Measurements from ENCODE around the gene CIDEA. TPM values are rescaled to one million over a fixed set of nuclear protein-coding genes. Genes with fewer than 3 reads are reported as not detected.

Gene CIDEA
- total RNA-seq, 4 donors from 2014 or later = not detected

DNA sequence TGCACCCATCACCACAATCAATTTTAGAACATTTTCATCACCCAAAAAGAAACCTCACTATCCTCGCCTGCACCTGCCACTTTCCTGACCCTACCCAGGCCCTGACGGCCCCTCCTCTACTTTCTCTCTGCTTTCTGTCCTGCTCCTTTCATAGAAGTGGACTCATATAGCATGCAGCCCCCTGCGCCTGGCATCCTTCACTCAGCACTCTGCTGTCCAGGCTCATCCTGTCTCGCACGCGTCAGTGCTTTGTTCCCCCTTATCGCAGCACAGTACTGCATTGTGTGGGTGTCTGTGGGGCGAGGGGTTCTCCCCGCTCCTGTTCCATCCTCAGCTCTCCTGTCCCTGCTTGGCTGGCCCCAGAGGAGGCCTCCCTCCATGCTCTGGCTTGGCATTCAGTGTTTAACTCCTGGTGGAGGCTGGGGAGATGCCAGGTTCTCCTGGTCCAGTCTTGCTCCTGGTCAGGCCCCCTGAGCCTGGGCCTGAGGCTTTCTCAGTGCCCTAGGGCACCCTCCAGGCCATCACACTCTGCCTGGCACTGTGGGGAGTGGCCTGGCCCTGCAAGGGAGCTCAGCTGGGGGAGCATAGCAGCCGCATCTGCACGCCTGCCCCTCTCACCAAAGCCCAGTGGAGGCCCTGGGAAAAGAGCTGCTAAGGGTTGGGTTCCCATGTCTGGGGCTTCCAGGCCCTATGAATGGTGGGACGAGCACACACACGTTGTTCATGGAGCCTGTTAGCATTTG lies 47.3 kb downstream of the CIDEA start:
- 83% methylated on average over 11 of the region's 13 CpGs for WGBS
- no peak for DNase-seq (ENCODE audit: extremely low spot score)
- intact Hi-C loops (cut with DNase I) = loop anchor here (10.0 kb wide), 1 partner anchor 643 kb away; the partner anchor contains the start of gene SEH1L

DNA sequence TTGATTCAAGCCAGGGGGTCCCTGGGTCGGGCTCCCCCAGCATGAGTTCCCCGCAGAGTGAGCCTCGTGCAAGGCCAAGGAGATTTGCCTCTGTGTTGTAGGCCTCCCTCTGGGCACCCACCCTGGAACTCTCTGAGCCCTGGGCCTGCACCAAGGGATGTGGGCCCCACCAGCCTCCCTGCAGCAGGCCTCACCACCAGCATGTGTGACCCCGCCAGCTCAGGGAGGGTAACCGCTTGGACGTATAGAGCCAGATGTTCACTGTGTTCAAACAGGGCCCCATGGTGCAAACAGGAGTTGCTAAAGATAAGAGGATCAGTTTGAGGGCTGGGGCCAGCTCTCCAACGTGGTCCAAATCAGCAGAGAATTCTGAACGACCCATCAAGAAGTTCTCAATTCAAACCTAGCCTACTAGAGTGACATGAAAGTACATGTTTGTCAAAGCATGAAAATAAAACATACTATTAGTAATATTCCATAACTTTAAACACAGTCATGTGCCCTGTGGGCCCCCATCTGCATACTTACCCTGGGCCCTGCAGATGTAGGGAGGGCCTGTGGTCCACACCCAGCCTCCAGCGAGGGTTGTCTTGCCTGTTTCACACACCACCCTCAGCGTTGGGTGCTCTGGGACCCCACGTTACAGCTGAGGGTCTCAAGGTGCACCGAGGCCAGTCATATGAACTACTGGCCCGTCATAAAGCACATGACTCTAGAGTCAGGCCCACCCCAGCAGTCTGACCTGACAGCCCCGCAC lies 48.4 kb downstream of the CIDEA start:
- H3K27me3 ChIP-seq = no peaks in the 10 kb centered on the region
- intact Hi-C loops (cut with DNase I) = loop anchor here (10.0 kb wide), 1 partner anchor 642 kb away; the partner anchor contains the start of gene SEH1L
- H3K4me3 ChIP-seq = no peak overlapping the region
- DNase-seq (ENCODE audit: extremely low spot score) = no peak
- H3K4me1 ChIP-seq = peaks cover 5 to 30% (median 28%) of the 10 kb centered on the region in 4 donors
- H3K9me3 ChIP-seq = no peaks in the 10 kb centered on the region
- TF ChIP-seq, protein P1, sequence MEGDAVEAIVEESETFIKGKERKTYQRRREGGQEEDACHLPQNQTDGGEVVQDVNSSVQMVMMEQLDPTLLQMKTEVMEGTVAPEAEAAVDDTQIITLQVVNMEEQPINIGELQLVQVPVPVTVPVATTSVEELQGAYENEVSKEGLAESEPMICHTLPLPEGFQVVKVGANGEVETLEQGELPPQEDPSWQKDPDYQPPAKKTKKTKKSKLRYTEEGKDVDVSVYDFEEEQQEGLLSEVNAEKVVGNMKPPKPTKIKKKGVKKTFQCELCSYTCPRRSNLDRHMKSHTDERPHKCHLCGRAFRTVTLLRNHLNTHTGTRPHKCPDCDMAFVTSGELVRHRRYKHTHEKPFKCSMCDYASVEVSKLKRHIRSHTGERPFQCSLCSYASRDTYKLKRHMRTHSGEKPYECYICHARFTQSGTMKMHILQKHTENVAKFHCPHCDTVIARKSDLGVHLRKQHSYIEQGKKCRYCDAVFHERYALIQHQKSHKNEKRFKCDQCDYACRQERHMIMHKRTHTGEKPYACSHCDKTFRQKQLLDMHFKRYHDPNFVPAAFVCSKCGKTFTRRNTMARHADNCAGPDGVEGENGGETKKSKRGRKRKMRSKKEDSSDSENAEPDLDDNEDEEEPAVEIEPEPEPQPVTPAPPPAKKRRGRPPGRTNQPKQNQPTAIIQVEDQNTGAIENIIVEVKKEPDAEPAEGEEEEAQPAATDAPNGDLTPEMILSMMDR (IDR thresholded peaks at IDR 0.05) = no peak
- TF ChIP-seq POLR2AphosphoS5 (IDR thresholded peaks at IDR 0.05) (no peak), POLR2A (IDR thresholded peaks at IDR 0.05; ENCODE audit: low read depth) (no peak), EP300 (IDR thresholded peaks at IDR 0.05) (no peak)
- no peaks in the 10 kb centered on the region for H3K36me3 ChIP-seq
- 89% methylated on average over 12 of the region's 14 CpGs for WGBS
- H3K27ac ChIP-seq (replicated peaks in 1 of 4) = no peak overlapping the region

More for the DNA sequence above, 47.3 kb downstream of the CIDEA start:
- Histone ChIP-seq H3K4me1 (peaks cover 0 to 21% (median 18%) of the 10 kb centered on the region in 4 donors), H3K4me3 (no peak overlapping the region), H3K27me3 (no peaks in the 10 kb centered on the region), H3K27ac (replicated peaks in 1 of 4) (no peak overlapping the region), H3K9me3 (no peaks in the 10 kb centered on the region), H3K36me3 (no peaks in the 10 kb centered on the region)
- TF ChIP-seq POLR2AphosphoS5 (IDR thresholded peaks at IDR 0.05) = no peak
- no peak for TF ChIP-seq POLR2A (IDR thresholded peaks at IDR 0.05; ENCODE audit: low read depth)
- TF ChIP-seq EP300 (IDR thresholded peaks at IDR 0.05) = no peak
- TF ChIP-seq, protein P1 (IDR thresholded peaks at IDR 0.05) = no peak

DNA sequence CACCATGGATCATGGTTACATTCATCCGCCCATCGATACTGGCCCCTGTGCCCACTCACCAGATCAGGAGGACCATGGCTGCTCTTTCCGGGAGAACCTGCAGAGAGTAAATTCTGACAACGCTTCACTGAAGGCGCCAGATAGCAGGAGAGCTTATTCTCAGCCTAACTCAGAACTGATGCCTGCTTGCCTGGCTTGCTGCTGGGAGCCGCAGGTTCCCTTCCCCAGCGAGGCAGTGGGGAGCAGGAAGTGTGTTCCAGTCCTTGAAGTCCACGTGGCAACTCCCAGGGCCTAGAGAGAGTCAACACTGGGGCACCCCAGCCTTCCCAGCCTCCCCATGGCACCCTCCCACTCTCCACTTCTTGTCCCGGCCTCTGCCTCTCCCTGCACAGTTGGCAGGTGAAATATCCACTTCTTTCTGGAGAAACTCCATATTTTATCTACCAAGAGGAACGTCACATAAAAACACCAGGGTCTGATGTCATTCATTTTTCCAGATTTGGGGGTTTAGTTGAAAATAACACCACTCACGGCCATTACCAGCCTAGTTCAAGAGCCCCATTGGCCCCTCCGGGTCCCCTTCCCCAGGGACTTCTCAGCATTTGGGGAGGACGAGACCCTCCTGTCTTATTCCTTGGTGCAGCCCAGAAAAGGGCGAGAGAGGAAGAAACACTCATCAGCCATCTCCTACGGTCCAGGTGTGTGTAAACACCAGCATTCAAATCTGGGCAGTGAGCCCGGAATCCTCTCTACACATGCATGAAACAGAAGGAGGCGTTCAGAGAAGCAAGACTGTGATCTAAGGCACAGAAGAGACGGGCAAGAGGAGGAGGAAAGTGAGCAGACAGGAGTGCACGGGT lies 50.4 kb downstream of the CIDEA start:
- intact Hi-C loops (cut with DNase I) = loop anchor here (10.0 kb wide), 1 partner anchor 640 kb away; the partner anchor contains the start of gene SEH1L
- Histone ChIP-seq H3K27ac (replicated peaks in 1 of 4) (peak overlapping the region in 3 of 4 donors; percentile 51 to 58 (median 57)), H3K36me3 (no peaks in the 10 kb centered on the region), H3K27me3 (no peaks in the 10 kb centered on the region), H3K9me3 (no peaks in the 10 kb centered on the region), H3K4me3 (no peak overlapping the region), H3K4me1 (peaks cover 9 to 40% (median 38%) of the 10 kb centered on the region in 4 donors)
- DNase-seq (ENCODE audit: extremely low spot score) = no peak
- 65% methylated on average over 19 of the region's 19 CpGs for WGBS
- TF ChIP-seq POLR2AphosphoS5 (IDR thresholded peaks at IDR 0.05) (peak in 1 of 2 donors; percentile 33), POLR2A (IDR thresholded peaks at IDR 0.05; ENCODE audit: low read depth) (no peak)

DNA sequence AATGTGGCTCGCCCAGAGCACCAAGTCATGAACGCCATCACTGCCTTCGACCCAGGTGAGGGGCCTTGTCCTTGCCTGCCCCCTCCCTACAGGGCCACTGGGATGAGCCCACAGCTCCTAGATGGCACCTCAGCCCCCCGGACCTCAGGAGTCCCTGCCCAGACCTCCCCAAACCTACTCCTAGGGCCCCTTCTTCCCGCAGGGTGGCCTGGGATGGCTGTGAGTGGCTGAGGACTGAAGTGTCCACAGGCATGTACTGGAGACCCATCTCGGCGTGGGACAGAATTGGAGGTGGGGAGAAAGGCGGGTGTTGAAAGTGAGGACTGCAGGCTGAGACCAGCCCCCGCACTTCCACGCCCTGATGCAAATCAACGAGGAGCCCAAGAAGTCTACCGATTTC lies 51.0 kb downstream of the CIDEA start:
- H3K4me1 ChIP-seq = peaks cover 14 to 46% (median 45%) of the 10 kb centered on the region in 4 donors
- no peaks in the 10 kb centered on the region for H3K36me3 ChIP-seq
- H3K4me3 ChIP-seq = no peak overlapping the region
- intact Hi-C loops (cut with DNase I) = loop anchor here (10.0 kb wide), 1 partner anchor 640 kb away; the partner anchor contains the start of gene SEH1L
- H3K9me3 ChIP-seq = no peaks in the 10 kb centered on the region
- no peaks in the 10 kb centered on the region for H3K27me3 ChIP-seq
- TF ChIP-seq, protein P1 (IDR thresholded peaks at IDR 0.05) = no peak
- no peak for TF ChIP-seq POLR2AphosphoS5 (IDR thresholded peaks at IDR 0.05)
- no peak for TF ChIP-seq EP300 (IDR thresholded peaks at IDR 0.05)
- TF ChIP-seq POLR2A (IDR thresholded peaks at IDR 0.05; ENCODE audit: low read depth) = no peak
- DNase-seq (ENCODE audit: extremely low spot score) = no peak
- H3K27ac ChIP-seq (replicated peaks in 1 of 4) = peak overlapping the region; percentile 41 to 58 (median 54)
- WGBS = 83% methylated on average over 8 of the region's 12 CpGs
